Cardiac muscle cell (in vitro differentiated cells and primary cell): ENCODE data around the gene TYW1B. TPM values are rescaled to one million over a fixed set of nuclear protein-coding genes. Genes with fewer than 3 reads are reported as not detected.
"Not testable (repeated sequence)": the region's sequence is repeated elsewhere in the genome, so short reads cannot be mapped to it uniquely, and the experiment has no call there.

Experiments
- DNase-seq, 2 donors: peaks; one replicate each; pipeline versions ENCODE4 v3.0.0 to v3.0.0-alpha.2; 2010 to 2017; ENCODE audit warnings: low read depth in 1 of 2, low spot score in 1 of 2
- H3K27ac ChIP-seq: fragments of 200-600 bp; sonication (generic); 2 replicates; pipeline ENCODE4 v1.5.1; 2016
- H3K27me3 ChIP-seq: fragments of 200-600 bp; sonication (generic); 2 replicates; pipeline ENCODE4 v1.6.0; 2016; ENCODE audit warnings: control low read depth
- H3K36me3 ChIP-seq: fragments of 200-600 bp; sonication (generic); 2 replicates; pipeline ENCODE4 v1.5.1; 2016; ENCODE audit warnings: control low read depth
- H3K4me1 ChIP-seq: fragments of 200-600 bp; sonication (generic); 2 replicates; pipeline ENCODE4 v1.8.1; 2017; ENCODE audit warnings: low read depth, mild to moderate bottlenecking, mixed run types
- H3K4me3 ChIP-seq: fragments of 200-600 bp; sonication (generic); 2 replicates; pipeline ENCODE4 v1.5.1; 2016; ENCODE audit warnings: mild to moderate bottlenecking
- H3K9me3 ChIP-seq: fragments of 200-600 bp; sonication (generic); 2 replicates; pipeline ENCODE4 v1.5.1; 2017; ENCODE audit warnings: low read depth, mild to moderate bottlenecking, control low read depth
- polyA plus RNA-seq: library from polyadenylated mRNA; unstranded; fragments of >200 nt; fragmentation: Nextera tagmentation; extraction: Ambion mirVana; gene quantifications from 2 replicates; pipeline ENCODE4 v1.2.1, GENCODE V29; 2016
- total RNA-seq: library from RNA; depleted of rRNA; stranded (reverse); fragments of >200 nt; gene quantifications from 2 replicates; pipeline ENCODE4 v1.2.3, GENCODE V29; 2016
- TF ChIP-seq, protein P1 (sequence below): IDR thresholded peaks from 2 replicates; pipeline ENCODE4 v1.5.1; 2012; ENCODE audit warnings: low read depth, mild to moderate bottlenecking, low read length

TYW1B gene
- total and polyA plus RNA-seq, 2 experiments from 2014 or later = 2.9 to 3.2 TPM

DNA sequence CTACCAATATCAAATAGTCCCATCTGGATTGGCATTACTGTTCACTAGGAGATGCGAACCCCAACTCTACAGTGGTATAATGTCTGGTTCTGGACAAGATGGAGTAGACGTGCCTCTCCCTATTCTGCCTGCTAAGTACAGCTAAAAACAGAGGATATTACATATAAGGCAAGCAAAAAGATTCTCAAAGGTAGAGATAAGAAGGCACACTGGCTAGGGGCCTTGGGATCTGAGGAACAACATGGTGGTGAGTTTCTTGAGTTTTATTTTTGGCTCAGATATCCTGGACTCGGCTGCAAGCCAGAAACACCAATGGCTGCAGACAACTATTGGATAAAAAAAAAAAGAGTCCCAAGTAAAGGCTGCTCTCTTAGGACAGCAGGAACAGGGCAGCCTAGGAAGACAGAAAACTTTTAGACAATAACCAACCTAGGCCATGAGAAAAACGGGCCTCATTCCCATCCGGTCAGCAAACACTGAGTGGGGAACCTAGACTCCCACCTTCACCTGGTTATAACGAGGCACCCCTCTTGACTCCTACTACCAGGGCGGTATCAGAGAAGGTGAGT, 222.1 kb downstream of the TYW1B start:
- peak in 1 of 2 donors; percentile 16 for DNase-seq

DNA sequence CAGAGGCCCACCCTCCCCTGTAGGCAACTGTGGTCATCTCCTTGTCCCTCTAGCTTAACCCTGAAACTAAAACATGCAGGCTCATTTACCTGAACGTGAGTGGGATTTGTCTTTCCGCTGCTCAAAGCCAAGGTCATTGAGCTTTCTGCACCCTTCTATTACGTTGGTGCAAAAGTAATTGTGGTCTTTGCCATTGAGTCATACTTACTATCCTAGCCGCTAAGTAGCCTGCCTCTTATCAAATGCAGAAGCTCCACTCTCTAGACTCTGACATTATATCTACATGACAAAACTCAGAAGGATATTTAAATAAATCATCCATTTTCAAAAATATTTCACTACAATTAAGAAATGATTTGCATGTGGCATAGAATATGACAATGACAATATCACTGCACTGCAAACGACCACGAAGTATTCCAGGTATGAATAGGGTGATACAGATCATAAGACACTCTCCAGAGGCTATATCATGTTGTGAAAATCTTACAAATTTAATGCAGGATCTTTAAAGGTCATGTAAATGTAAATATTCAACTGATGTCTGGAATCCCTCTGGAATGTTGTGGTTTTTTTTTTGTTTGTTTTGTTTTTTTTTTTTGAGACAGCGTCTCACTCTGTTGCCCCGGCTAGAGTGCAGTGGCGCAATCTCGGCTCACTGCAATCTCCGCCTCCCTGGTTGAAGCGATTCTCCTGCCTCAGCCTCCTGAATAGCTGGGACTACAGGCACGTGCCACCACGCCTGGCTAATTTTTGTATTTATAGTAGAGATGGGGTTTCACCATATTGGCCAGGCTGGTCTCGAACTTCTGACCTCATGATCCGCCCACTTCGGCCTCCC, 223.0 kb downstream of the TYW1B start:
- DNase-seq, H3K4me3 ChIP-seq, H3K4me1 ChIP-seq, H3K9me3 ChIP-seq, H3K36me3 ChIP-seq, H3K27me3 ChIP-seq: not testable (repeated sequence)
- H3K27ac ChIP-seq = peak overlapping the region; percentile 65

More for the DNA sequence above, 222.1 kb downstream of the TYW1B start:
- not testable (repeated sequence) for H3K27me3 ChIP-seq, H3K36me3 ChIP-seq, H3K4me1 ChIP-seq, H3K9me3 ChIP-seq, H3K4me3 ChIP-seq
- peak overlapping the region; percentile 65 for H3K27ac ChIP-seq

DNA sequence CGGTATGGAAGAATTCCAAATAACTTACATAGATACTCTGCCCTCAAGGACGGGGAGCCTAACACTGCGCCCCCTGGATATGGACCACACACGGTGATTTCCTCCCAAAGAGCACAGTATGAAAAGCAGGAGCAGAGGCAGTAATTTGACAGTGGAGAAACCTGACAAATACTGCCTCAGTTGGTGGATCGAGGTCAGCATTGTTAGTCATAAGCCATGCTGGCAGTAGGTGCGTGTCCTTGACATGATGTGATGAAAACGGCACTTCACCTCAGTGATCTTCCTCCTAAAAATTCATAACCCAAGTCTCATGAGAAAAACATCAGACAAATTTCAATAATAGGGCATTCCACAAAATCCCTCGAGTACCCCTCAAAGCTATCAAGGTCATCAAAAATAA, 224.5 kb downstream of the TYW1B start:
- not testable (repeated sequence) for H3K4me1 ChIP-seq, H3K36me3 ChIP-seq, H3K4me3 ChIP-seq, DNase-seq, H3K27me3 ChIP-seq, H3K27ac ChIP-seq, H3K9me3 ChIP-seq

DNA sequence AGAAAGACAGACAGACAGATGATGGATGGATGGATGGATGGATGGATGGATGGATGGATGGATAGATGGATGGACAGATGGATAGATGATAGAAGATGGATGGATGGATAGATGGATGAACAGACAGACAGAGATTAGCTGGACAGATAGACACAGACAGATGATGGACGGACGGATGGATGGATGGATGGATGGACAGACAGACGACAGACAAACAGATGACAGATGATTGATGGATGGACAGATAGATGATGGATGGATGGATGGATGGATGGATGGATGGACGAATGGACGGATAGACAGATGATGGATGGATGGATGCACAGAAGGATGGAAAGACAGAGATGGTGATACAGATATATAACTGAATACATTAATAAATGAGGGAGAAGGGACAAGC, 224.9 kb downstream of the TYW1B start:
- H3K4me3 ChIP-seq = no peak overlapping the region
- H3K27me3 ChIP-seq = no peaks in the 10 kb centered on the region
- no peak overlapping the region for H3K27ac ChIP-seq
- no peak for DNase-seq
- H3K36me3 ChIP-seq = no peaks in the 10 kb centered on the region
- TF ChIP-seq, protein P1, sequence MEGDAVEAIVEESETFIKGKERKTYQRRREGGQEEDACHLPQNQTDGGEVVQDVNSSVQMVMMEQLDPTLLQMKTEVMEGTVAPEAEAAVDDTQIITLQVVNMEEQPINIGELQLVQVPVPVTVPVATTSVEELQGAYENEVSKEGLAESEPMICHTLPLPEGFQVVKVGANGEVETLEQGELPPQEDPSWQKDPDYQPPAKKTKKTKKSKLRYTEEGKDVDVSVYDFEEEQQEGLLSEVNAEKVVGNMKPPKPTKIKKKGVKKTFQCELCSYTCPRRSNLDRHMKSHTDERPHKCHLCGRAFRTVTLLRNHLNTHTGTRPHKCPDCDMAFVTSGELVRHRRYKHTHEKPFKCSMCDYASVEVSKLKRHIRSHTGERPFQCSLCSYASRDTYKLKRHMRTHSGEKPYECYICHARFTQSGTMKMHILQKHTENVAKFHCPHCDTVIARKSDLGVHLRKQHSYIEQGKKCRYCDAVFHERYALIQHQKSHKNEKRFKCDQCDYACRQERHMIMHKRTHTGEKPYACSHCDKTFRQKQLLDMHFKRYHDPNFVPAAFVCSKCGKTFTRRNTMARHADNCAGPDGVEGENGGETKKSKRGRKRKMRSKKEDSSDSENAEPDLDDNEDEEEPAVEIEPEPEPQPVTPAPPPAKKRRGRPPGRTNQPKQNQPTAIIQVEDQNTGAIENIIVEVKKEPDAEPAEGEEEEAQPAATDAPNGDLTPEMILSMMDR = no peak
- no peaks in the 10 kb centered on the region for H3K9me3 ChIP-seq
- H3K4me1 ChIP-seq = peaks cover 9% of the 10 kb centered on the region

DNA sequence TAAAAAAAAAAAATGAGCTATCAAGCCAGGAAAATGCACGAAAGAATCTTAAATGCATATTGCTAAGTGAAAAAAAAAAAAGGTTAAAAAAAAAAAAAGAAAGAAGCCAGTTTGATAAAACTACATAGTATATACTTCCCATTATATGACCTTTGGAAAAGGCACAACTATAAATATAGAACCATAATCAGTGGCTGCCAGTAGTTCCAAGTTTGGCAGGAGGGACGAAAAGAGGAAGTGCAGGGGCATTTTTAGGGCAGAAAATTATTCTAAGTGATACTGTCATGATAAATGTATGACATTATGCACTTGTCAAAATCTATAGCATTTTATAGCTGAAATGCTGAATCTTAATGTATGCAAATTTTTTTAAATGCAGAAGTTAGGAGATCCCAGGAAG, 226.3 kb downstream of the TYW1B start:
- H3K9me3 ChIP-seq, H3K36me3 ChIP-seq, H3K4me3 ChIP-seq, H3K4me1 ChIP-seq, DNase-seq, H3K27me3 ChIP-seq, H3K27ac ChIP-seq: not testable (repeated sequence)

DNA sequence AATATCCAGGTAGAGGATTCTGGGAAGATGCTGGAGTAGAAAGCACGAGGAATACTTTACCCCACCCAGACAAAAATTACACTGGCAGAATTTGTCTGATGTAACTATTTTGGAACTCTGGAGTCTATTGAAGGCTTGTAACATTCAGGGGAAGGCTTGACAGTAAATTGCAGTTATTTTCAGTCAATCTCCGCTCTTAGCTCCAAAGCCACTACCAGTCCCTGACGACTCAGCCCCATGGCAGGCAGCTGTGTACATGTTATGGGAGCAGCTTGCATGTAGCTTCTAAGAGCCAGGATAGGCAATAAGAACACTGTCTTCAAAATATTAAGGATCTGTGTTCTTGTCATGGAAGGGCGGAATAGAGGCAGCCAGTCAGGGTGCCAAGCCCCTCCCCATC, 238.0 kb downstream of the TYW1B start:
- H3K27me3 ChIP-seq, H3K4me1 ChIP-seq: not testable (repeated sequence)

DNA sequence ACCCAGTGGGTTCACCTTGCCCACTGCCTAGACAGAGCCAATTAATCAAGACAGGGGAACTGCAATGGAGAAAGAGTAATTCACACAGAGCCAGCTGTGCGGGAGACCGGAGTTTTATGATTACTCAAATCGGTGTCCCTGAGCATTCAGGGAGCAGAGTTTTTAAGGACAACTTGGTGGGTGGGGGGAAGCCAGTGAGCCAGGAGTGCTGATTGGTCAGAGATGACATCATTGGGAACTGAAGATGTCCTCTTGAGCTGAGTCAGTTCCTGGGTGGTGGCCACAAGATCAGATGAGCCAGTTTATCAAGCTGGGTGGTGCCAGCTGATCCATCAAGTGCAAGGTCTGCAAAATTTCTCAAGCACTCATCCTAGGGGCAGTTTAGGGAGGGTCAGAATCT, 240.7 kb downstream of the TYW1B start:
- not testable (repeated sequence) for DNase-seq, H3K27ac ChIP-seq, H3K4me3 ChIP-seq, H3K27me3 ChIP-seq, H3K9me3 ChIP-seq, H3K36me3 ChIP-seq, H3K4me1 ChIP-seq

More for the DNA sequence above, 238.0 kb downstream of the TYW1B start:
- not testable (repeated sequence) for H3K4me3 ChIP-seq, H3K9me3 ChIP-seq, H3K27ac ChIP-seq, H3K36me3 ChIP-seq
- peak in 1 of 2 donors; percentile 21 for DNase-seq

DNA sequence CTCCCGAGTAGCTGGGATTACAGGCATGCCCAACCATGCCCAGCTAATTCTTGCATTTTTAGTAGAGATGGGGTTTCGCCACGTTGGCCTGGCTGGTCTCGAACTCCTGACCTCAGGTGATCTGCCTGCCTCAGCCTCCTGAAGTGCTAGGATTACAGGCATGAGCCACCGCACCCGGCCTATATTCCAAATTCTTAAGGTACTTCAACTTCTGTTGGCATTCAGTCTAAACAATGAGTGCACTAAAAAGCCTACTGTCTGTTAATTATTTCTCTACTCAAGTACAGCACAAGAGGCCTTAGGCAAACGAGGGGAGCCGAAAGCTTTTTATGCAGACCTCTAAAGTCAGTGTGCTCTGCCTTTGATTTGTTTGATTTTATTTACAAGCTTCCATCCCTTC, 243.4 kb downstream of the TYW1B start:
- H3K27me3 ChIP-seq, H3K27ac ChIP-seq, H3K4me1 ChIP-seq, H3K36me3 ChIP-seq, H3K9me3 ChIP-seq, DNase-seq, H3K4me3 ChIP-seq: not testable (repeated sequence)

DNA sequence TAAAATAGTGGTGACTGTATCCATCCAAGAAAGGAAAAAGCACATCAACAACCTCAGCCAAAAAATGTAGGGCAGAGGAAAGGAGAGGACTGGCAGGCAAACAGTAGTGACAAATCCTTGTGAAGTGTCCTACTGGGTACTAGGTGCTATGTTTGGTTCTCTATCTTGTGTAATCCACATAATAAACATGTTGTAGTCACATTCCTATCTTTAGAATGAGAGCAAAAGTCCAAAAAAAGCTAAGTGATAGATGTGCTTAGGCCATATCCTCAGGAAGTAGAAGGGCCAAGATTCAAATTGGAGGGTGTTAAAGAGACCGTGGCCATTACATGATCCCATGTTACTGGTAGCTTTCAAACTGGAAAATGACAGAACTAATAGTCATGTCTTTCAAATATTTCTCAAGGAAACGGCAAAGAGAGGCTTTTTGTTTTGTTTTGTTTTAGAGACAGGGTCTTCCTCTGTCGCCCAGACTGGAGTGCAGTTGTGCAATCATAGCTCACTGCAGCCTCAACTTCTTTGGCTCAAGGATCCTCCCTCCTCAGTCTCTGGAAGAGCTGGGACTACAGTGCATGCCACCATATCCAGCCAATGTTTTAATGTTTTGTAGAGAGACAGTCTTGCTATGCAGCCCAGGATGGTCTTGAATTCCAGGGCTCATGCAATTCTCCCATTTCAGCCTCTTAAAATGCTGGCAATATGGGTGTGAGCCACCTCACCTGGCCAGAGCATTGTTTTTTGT, 244.2 kb downstream of the TYW1B start:
- not testable (repeated sequence) for H3K27ac ChIP-seq, H3K9me3 ChIP-seq, H3K4me3 ChIP-seq, DNase-seq, H3K27me3 ChIP-seq, H3K4me1 ChIP-seq, H3K36me3 ChIP-seq

DNA sequence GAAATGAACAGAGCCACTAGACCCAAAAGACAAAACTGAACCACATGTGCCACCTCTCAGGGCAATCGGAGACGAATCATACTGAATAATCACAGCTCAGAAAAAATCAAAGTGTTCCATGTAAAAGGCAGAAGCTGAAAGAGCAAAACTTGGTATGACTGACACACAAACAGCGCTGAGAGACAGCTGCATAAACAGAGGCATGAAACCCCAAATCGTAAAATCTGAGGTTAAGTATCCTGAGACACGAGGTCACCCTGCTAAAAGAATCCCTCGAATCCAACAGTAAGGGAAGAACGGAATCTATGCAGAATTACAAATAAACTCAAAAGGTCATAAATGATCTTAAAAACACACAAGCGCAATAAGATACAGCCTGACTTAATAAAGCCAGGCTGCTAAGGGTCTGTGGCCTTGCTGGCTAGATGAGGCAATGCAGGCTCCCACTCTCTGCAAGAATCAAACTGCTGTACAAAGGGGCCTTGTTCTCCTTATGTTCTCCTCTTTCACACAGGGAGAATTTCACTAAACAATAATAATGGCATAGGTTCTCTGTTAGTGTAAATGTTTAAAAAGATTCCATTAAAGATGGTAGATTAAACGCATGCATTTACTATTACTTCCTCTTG, 247.7 kb downstream of the TYW1B start:
- not testable (repeated sequence) for H3K9me3 ChIP-seq, H3K4me3 ChIP-seq, H3K36me3 ChIP-seq, H3K4me1 ChIP-seq, DNase-seq, H3K27me3 ChIP-seq, H3K27ac ChIP-seq
